NCI-H2107 treated with DMSO at 0.1 percent for 48 hours (cell line): ENCODE measurements around the gene ATXN10.

Source experiments
- DNase-seq: peaks from one replicate; lab custom pipeline; 2025; ENCODE audit not compliant: unreplicated experiment; lab: John Stamatoyannopoulos, UW

The ATXN10 gene

GRCh38 chr22:45817745-45818423 lies 146.2 kb downstream of the ATXN10 start:
- DNase-seq: no peak

DNA sequence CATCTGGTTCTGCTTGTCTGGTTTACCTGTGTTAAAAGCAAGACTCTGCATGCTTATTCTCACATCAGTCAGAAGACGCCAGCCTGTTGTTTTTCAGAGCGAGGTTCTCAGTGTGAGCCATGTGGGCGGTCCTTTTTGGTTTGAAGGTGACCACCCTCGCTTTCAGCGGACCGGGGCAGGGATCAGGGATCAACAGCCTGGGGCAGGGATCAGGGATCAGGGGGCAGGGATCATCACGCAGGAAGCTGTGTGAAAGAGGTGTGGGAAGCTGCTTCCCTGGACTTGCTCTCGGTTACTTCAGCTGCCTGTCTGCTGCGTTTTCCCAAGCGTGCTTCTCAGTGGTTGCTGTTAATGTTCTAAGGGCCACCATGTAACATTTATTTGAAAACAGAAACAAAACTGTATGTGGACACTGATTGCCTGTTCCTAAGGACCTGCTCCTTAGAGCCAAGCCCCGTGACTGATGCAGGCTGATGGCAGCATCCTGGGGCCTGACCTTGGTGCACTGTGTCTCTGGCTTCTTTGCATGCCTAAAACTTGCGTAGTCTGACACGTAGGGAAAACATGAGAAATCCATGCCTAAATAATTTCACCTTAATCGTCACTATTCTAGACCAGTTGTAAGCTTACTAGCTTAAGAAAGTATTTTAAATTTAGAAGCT lies 146.9 kb downstream of the ATXN10 start:
- no peak for DNase-seq

GRCh38 chr22:45819305-45819704 lies 147.7 kb downstream of the ATXN10 start:
- no peak for DNase-seq

- DNase-seq: no peak
Measured at GRCh38 chr22:45823336-45823735, 151.7 kb downstream of the ATXN10 start.

- DNase-seq: no peak
Measured at GRCh38 chr22:45826520-45826919, 154.9 kb downstream of the ATXN10 start.

DNA sequence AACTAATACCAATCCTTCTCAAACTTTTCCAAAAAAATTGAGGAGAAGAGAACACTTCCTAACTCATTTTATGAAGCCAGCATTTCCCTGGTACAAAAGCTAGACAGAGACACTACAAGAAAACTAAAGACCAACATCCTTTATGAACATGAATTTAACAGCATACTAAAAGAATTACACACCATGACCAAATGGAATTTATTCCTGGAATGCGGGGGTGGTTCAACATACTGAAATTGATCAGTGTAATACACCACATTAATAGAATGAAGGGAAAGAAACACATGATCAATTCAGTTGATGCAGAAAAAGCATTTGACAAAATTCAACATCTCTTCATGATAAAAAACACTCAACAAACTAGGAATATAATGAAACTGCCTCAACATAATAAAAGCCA lies 157.2 kb downstream of the ATXN10 start:
- DNase-seq: no peak

- peak; percentile 6 for DNase-seq
Measured at GRCh38 chr22:45830531-45831245, 159.1 kb downstream of the ATXN10 start.

DNA sequence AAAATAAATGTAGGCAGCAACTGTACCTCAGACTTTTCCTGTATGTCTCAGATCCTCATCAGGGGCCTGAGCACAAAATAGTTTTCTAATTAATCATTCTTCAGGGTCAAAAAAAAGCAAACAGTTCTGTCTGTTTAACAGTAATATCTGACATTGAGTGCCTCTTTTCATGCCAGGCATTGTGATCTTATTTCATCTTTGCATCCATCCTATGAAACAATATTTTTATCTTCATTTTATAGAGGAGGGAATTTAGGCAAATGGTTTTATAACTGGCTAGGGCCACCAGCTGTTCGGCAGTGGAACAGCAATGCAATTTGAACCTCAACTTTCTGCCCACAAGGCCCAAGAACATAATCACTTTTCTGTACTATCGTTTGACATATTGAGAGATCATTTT lies 159.8 kb downstream of the ATXN10 start:
- DNase-seq: no peak

DNA sequence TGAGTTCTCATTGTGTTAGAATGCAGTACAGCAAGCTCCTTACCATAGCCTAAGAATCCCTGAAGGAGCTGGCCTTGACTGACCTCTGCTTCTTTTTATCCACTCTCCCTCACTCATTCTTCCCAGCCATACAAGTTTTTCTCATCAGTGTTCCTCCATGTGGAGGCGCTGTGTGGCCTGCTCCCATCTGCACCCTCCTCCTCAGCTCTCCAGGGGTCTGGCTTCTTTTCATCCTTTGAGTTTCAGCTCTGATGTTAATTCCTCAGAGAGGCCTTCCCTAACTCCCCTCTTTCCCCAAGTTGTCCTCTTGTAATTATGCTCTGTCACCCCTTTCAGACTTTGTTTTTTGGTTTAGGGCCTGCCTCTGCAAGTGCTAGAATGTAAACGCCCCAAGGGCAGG lies 160.5 kb downstream of the ATXN10 start:
- DNase-seq: no peak

GRCh38 chr22:45832959-45833580 lies 161.4 kb downstream of the ATXN10 start:
- no peak for DNase-seq

DNA sequence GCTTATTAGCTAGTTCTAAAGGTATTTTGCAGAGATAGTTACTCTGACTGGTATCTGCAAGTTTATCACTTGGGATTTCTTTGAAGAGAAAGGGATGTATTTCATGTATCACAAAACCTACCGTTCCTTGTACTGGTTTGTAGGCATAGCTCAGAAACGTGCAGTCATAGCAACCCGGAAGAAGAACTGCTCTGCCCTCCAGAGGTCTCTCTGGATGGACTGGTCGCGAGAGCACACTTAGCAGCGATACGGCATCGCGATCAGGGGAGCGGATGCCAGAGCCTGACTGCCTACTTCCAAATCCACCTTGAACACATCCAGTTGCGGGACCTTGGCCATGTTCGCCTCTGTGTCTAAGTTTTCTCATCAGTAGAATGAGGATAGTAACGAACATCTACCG lies 162.0 kb downstream of the ATXN10 start:
- no peak for DNase-seq

GRCh38 chr22:45834241-45834640 lies 162.6 kb downstream of the ATXN10 start:
- no peak for DNase-seq

DNA sequence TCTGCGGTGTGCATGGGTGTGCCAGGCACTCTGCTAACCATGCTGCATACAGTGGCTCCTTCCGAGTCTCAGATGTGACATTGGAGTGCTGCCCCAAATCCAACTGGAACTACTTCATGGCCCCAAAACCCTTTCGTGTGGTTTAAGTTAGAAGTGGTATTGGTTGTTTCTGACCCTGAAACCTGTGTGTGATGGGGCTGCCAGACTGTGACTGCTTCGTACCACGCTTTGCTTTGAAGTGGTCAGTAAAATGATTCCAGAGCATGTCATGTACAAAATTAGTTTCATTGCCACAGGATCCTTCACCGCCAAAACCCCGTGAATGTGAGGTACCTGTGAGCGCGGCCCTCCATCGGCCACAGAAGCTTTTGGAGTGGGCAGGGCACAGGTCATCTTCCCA lies 163.2 kb downstream of the ATXN10 start:
- no peak for DNase-seq

DNA sequence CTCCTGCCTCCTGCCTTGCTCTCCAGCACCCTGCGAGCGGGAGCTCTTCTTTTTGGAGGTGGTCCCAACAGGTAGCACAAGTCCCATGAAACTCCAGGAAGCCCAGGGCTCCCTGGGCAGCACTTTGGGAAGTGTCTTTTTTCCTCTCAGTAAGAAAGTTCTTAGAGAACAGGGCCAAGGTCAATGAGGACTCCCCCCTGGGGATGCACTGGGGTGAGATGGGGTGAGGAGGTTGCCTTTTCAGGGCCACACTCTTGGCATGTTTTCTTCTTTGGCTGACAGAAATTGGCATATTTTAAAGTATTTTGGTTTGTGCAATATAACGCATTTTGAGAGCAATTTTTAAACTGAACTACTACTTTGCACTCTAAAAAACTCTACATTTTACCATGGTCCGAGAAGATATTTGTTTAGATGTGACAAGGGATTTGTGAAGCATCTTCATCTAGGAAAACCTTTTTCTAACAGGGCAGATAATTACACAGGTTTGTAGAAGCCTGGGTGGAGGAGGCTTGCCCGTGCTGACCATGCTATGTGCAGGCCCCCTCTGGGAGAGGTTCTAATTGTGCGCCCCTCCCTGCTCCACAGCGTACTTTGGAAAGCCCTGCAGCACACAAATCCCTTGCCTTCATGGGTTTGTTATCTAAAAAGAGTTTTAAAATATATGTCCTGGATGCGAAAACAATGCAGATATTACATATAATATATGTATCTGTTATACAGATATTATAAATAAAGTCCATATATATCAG lies 165.0 kb downstream of the ATXN10 start:
- DNase-seq: no peak

DNA sequence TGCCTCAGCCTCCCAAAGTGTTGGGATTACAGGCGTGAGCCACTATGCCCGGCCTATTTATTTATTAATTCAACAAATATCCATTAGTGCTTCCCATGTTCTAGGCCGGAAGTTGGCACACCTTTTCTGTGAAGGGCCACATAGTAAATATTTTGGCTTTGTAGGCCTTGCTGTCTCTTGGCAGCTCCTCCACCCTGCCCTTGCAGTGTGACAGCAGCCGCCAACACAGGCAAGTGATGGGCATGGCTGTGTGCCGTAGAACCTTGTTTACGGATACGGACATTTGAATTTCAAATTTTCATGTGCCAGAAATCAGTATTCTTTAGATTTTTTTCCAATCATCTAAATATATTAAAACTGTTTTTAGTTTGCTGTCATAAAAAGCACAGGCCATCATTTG lies 165.9 kb downstream of the ATXN10 start:
- DNase-seq: no peak

DNA sequence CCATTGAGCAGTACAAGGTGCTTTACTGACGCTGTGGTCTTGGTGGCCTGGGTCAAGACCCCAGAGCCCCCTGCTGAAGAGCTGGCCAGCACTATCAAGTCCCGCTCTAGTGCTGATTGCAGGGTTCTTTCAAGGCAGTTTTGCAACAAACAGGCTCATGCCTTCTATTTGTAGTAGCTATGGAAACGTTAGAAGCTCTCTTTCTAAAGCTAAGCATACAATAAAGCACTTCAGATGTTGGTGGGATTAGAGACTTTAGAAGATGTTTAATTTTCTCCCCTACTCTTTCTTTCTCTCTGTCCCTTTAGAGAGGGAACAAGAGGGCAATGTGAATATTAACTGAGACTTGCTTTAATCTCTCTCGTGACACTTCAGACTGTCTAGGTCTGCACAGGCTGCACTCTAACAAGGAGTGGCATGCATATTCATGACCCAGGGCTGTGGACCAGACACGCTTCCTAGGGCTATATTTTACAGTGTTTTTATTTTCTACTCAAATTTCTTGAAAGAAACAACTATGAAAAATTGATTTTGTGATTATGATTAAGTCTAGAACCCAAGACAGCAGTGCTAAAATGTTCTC lies 166.8 kb downstream of the ATXN10 start:
- DNase-seq: no peak

DNA sequence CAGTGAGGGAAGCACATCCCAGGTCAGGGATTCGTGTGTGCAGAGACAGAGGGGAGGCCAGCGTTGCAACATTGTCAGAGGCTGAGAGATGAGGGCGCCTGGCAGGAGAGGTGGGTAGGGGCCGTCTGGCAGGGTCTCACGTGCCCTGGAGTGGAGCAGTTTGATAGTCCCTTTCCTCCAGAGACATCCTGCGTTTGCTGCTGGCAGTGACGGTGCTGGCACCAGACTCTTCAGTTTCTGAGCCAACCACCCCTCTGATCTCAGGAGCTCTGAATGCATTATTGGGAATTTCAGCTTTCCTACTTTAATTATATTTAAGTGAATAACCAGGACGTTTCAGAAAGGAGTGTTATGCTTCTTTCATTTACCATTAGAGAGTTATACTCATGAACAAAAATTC lies 168.8 kb downstream of the ATXN10 start:
- no peak for DNase-seq

DNA sequence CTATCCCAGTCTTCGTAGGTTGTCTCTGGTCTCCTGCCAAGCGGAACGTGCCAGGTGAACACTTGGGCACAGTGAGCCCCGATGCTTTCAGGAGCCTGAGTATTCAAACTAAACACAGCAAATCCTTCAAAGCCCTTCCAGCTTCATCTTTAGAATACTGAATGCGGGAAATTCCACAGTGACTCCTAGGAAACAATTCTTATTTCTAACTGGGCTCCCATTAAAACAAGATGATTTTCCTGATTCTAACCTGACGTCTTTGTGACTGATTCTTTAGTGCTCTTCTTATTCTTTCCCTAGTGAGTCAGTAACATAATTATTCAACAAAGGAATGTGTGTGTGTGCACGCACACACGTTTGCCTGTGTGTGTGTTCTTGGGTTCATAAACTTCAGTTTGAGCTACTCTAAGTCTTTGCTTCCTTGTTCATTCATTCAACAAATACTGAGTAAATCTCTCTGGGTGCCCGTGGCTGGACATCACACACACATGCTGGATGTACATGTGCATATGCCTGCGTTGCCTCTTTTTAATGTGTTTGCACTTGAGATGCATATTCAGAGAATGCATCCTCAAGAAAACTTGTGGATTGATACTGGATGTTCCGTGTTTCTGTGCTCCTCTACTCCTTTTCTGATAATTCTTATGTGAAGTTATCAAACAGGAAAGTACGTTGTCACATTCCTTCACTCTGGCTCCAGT lies 170.8 kb downstream of the ATXN10 start:
- no peak for DNase-seq

- DNase-seq: no peak
Measured at GRCh38 chr22:45843031-45843430, 171.4 kb downstream of the ATXN10 start.

DNA sequence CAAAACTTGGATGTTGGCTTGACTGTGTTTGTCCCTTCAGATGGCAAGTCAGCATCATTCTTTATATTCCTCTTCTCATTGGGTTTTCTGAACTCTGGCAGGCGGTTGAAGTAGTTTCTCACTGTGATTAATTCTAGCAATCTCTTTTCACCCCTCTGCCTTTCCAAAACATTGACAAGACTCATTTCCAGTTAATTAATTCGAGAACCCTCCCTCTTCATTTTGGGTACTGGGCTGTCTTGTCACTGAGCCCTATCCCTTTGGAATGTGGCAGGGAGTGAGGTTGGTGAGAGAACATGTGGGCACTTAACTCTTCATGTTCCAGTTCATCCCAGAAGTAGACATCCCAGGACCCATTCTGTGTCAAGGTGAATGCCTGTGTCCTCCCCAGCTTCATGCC lies 172.4 kb downstream of the ATXN10 start:
- DNase-seq: no peak
